Mononuclear cell (primary cell): ENCODE measurements around the gene CHCHD6. TPM values are rescaled to one million over a fixed set of nuclear protein-coding genes. Genes with fewer than 3 reads are reported as not detected.

Experiments
- H3K27me3 ChIP-seq: 2 replicates; pipeline ENCODE4 v1.6.0; 2011; ENCODE audit warnings: low read length, control low read depth; ENCODE audit not compliant: insufficient read depth
- H3K4me1 ChIP-seq: 2 replicates; pipeline ENCODE4 v1.5.1; 2011; ENCODE audit warnings: mild to moderate bottlenecking, low read length, control low read depth; ENCODE audit not compliant: insufficient read depth
- H3K4me3 ChIP-seq: 2 replicates; pipeline ENCODE4 v1.5.1; 2011; ENCODE audit warnings: mild to moderate bottlenecking, low read length, moderate library complexity
- H3K9me3 ChIP-seq: 2 replicates; pipeline ENCODE4 v1.5.1; 2011; ENCODE audit warnings: low read depth, mild to moderate bottlenecking, control low read depth, low read length
- total RNA-seq: library from RNA; depleted of rRNA; stranded (reverse); fragments of >200 nt; gene quantifications from one replicate; pipeline ENCODE4 v1.2.3, GENCODE V29; 2012

The CHCHD6 gene
- total RNA-seq, 1 donor = 3.4 TPM

DNA sequence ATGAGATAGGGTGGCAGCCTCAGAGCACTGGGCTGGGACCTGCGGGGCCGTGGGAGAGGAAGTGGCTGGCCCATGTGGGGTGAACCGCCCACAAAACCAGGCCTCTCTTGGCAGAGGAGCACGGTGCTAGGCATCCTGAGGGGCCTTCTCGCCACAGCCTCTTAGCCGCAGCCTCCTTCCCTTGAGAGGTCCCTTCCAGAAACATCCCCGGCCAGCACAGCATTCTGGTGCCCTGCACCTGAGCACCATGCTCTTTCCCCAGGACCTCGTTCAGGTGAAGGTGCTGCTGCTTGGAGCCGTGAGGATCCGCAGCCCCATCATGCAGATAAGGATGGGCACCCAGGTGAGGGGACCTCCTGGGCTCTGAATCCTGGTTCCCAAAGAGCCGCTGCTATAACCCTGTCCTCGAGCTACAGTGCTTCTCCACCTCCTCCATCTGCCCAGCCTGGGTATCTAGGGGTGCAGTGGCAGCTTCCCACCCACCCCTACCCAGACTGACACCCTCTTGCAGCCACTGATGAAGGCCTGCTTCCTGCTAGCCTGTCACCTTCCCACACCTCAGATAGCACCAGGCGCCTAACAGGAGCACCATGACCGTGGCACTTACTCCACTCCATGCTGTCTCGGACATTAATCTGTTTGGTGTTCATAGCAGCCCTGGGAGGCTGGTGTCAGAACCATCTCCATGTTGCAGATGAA lies 37.9 kb upstream of the CHCHD6 start:
- no peak overlapping the region for H3K4me3 ChIP-seq
- no peaks in the 10 kb centered on the region for H3K4me1 ChIP-seq
- H3K9me3 ChIP-seq = no peaks in the 10 kb centered on the region
- H3K27me3 ChIP-seq = no peaks in the 10 kb centered on the region

DNA sequence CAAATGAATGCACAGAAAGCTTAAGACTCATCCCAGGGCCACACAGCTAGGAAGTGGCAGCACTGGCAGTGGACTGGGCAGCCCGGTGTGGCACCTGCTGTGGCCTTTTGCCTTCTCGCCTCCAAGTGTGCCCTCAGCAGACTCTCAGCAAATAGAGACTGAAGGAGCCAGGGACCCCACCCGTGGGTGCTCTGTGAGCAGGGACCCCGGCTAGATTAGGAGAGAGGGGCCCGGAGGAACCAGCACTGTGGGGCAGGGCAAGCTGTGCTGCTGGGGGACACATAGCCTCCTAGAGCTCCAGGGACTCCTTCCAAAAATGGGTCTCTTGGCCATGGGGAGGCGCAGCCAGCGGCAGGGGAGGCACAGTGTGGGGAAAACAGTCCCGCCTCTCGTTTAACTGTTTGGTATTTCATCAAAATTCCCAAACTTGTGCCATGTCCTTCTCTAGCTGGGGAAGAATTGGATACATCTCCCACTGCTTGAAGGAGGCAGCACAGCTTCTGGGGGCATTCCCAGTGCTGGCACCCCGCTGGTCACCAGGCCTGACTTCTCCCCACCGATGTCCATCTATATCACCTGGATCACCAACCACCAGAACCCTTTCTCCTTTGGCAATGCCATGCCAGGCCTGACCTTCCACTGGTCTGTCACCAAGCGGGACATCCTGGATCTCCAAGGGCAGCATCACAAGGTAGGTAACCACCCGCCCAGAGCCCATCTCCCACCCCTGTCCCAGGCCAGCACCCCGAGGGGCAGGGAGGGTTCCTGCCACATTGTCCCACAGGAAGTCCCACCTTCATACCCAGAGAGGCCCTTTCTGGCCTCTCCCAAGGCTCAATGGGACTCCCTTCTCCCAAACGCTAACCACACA lies 37.1 kb upstream of the CHCHD6 start:
- Histone ChIP-seq H3K27me3 (no peaks in the 10 kb centered on the region), H3K9me3 (no peaks in the 10 kb centered on the region), H3K4me1 (no peaks in the 10 kb centered on the region), H3K4me3 (no peak overlapping the region)

DNA sequence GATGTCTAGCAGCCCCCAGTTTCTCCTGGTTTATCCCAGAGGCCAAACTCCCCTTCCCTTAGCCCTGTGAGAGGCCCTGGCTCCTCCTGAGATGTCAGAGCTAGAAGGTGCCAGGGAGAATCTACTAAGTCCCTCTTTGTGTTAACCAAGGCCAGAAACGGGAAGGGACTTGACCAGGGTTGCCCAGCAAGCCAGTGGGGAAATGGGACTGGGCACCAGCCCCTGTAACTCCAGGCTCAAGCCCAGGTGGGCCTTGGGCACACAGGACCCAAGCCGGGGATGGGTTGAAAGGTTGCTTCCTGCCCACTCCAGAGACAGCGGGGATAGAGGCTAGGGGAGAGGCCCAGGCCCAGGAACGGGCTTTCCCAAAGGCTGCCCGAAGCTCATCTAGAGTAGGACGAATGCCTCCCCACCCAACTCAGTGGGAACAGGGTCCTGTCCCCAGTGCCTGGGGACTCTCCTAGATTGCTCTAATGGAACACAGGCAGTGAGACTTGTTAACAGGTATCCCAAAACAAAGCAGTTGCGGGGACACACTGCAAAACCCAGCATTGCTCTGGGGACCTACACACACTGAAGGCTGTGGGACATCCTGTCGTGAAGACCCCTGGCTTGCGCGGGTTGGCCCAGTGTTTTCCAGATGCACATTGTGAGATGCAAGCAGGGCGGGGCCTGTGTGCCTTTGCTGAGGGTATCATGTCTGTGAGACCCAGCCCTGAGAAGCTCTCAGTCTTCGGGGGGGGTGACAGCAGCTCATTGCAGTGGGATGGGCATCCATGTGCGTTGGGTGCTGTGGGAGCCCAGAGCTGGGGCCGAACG lies 36.2 kb upstream of the CHCHD6 start:
- H3K9me3 ChIP-seq = no peaks in the 10 kb centered on the region
- H3K27me3 ChIP-seq = no peaks in the 10 kb centered on the region
- H3K4me1 ChIP-seq = no peaks in the 10 kb centered on the region
- no peak overlapping the region for H3K4me3 ChIP-seq

DNA sequence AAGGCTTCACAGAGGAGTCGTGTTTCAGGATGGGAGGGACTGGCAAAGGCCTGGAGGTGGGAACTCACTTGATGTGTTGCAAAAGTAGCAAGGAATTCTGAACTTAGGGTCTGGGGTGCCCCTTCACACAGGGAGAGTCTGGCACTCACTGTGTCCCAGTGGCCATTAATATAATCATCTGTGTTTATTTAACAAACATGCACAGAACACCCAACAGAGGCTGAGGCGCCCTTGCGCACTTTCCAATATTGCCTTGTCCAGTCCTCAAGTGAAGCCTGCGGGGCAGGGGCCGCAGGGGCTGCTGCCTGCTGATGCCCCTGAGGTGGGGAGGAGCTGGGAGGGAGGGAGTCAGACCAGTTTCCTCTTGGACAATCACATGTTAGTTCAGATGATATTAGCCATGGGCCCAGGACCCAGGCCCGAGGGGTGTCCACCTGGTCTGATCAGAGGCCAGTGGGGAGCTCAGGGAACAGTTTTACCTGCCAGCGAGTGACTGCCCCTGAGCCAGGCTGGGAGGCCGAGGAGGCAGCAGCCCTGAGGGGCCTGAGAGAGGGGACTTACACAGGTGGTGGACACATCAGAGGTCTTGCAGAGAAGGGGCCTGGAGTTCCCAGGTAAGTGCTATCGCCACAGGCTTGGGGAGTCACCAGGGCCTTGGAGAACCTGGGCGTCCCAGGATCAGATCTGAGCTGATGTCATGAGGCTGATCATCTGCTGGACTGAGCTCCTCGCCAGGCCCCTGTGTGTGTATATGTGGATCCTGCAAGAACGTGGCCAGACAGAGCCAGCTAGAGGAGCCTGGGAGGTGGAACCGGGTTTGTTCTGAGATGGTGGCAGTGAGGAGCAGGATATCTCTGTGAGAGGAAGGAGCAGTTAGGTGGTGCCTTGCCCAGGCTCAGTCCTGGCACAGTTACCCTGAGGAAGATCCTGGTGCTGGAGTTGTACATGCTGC lies 35.3 kb upstream of the CHCHD6 start:
- Histone ChIP-seq H3K27me3 (no peaks in the 10 kb centered on the region), H3K4me1 (no peaks in the 10 kb centered on the region), H3K4me3 (no peak overlapping the region), H3K9me3 (peaks cover 4% of the 10 kb centered on the region)

DNA sequence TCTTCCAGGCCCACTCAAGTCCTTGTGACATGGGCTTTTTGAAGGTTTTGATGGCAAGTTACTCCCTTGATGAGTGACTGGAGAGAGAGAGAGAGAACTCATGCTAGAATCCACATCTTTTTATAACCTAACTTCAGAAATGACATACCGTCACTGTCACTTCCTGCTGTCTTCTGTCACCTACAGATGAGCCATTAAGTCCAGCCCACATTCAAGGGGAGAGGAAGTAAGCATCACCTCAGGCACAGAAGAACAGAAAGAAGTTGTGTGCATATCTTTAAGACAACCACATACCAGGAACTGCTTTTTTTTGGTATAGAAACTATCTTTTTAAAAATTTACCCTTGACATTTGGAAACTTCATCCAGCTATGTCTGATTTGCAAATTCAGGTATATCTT lies 32.5 kb upstream of the CHCHD6 start:
- H3K4me3 ChIP-seq = no peak overlapping the region

DNA sequence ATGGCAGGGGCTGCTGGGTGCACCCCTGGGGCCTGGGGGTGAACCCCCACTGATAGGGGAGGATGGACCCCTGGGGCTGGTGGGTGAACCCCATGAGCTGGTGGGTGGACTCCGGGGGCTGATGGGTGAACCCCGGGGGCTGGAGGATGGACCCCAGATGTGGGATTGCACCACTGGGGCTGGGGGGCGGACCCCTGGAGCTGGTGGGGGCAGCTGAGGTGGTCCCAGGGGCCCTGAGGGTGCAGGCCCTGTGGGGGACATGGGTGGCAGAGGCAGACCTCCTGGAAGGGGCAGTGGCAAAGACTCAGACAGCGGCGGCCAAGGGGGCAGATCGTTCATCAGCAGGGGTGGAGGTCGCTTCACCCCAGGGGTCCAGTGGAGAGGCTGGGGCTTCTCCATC lies 31.7 kb upstream of the CHCHD6 start:
- H3K4me3 ChIP-seq = no peak overlapping the region
- peaks cover 8% of the 10 kb centered on the region for H3K9me3 ChIP-seq
- no peaks in the 10 kb centered on the region for H3K27me3 ChIP-seq

More for the DNA sequence above, 32.5 kb upstream of the CHCHD6 start:
- Histone ChIP-seq H3K4me1 (no peaks in the 10 kb centered on the region), H3K9me3 (peaks cover 8% of the 10 kb centered on the region), H3K27me3 (no peaks in the 10 kb centered on the region)

DNA sequence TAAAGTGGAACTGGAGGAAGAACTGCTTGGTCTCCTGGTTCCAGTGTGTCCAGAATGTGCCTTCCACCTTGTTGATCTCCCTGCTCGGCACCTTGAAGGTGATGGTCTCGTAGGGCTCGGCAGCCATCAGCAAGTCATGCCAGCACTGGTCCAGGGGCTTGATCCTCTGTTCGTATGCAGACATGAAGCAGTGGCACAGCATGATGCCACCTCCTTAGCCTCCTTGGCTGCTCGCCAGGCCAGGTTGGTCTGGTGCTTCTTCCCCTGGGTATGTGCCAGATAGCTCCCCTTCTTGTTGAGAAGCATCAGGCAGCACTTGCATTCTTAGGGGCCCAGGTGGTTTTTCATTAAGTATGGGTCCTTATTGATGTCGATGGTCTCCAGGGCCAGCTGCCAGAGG lies 31.3 kb upstream of the CHCHD6 start:
- Histone ChIP-seq H3K27me3 (no peaks in the 10 kb centered on the region), H3K9me3 (peaks cover 8% of the 10 kb centered on the region), H3K4me3 (no peak overlapping the region), H3K4me1 (no peaks in the 10 kb centered on the region)

More for the DNA sequence above, 31.7 kb upstream of the CHCHD6 start:
- no peaks in the 10 kb centered on the region for H3K4me1 ChIP-seq

DNA sequence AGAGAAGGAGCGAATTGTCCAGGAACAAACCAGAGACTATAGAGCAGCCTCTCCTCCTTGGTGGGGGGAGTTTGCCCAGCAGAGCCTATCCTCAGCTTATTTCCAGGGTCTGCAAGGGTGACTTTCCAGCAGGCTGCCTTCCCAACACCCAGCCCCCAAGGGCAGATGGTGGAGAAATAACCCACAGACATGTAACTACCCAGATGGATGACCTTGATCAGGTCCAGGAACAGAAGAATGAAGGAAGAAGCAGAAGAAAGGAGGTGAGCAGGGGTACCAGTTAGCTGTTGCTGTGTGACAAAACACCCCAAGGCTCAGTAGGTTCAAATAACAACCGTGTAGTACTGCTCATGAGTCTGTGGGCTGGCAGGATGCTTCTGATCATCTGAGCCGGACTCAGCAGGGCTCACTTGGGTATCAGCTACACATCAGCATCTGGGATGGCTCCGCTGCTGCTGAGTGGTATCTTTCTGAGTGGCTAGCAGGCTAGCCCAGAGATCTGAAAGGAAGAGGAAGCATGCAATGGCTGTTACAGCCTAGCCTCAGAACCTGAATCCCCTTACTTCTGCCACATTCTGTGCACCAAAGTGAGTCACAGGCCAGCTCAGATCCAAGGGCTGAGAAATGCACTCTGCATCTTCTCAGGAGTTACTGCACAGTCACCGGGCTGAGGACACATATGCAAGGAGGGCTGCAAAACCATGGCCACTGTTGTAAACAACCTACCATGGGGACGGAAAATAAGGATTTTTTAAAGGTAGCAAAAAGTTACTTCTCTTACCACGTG lies 26.9 kb upstream of the CHCHD6 start:
- H3K4me1 ChIP-seq = peaks cover 7% of the 10 kb centered on the region
- no peaks in the 10 kb centered on the region for H3K27me3 ChIP-seq
- peaks cover 8% of the 10 kb centered on the region for H3K9me3 ChIP-seq
- H3K4me3 ChIP-seq = no peak overlapping the region

DNA sequence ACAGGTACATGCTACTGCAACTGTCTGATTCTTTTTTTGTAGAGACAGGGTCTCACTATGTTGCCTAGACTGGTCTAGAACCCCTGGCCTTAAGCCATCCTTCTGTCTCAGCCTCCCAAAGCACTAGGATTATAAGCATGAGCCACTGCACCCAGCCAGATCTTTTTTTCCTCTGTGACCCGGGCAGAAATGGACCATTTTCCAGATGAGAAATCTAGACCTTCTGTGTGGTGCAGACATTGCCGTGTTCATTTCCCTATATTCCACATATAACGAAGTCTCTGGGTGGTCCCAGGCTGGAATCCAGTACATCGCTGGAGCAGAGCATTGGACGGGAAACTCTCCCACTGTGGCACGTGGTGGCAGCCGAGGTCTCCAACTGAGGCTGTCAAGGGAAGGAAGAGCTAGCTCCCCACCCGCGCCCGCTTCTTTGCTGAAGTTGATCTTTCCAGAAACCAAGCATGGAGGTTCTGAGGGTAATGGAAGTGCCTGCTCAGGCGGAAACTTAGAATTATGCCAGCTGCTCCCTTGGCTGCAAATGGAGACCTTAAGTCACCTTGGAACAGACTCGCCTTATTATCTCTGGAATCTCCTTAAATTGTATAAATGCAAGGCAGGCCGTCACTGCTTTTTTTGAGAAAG lies 26.1 kb upstream of the CHCHD6 start:
- Histone ChIP-seq H3K4me1 (peaks cover 7% of the 10 kb centered on the region), H3K9me3 (peaks cover 8% of the 10 kb centered on the region), H3K4me3 (no peak overlapping the region), H3K27me3 (no peaks in the 10 kb centered on the region)

DNA sequence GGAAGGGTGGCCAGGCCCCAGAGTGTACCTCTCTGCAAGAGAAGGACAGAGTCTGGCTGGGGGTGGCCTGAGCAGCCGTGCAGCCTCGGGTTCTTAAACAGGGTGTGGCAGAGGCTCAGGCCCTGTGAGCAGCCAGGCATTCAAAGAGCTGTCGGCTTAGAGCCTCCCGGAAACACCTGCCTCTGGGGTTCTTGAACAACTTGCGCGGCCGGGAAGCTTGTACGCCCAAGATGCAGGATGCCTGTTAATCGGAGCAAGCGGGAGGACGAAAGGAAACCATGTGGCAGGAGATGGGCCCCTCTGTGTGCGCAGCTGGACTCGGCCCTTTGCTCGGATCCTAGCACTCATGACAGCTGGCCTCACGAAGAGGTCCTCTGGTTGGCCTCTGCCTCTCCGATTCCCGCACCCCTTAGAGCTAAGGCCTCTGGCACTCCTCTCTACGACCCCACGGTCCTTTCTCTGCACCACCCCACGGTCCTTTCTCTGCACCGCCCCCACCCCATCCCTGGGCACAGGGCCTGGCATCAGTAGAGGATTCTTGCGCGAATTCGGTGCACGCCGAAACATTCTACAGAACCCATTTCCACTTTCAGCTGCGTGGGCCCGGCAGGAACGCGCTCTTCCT lies 25.2 kb upstream of the CHCHD6 start:
- no peaks in the 10 kb centered on the region for H3K27me3 ChIP-seq
- no peak overlapping the region for H3K4me3 ChIP-seq
- peaks cover 7% of the 10 kb centered on the region for H3K4me1 ChIP-seq

DNA sequence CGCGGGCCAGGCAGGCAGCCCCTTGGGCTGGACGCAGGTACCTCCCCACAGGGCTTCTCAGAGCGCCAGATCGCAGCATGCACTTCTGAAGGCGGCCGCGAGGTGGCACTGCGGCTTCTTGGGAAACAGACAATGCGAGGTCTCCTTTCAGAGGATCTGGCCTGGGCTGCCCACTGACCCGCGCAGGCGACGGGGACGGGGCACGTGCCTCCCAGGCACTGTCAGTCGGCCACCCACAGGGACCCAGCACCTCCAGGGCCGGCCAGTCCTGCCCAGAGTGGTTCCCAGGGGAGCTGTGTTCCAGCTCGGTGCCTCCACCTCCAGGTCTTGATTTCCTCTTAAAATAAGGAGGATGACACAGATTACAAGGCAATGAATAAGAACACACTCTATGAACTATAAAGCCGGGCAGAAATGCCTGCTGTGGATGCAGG lies 24.7 kb upstream of the CHCHD6 start:
- Histone ChIP-seq H3K9me3 (no peaks in the 10 kb centered on the region), H3K27me3 (no peaks in the 10 kb centered on the region), H3K4me3 (no peak overlapping the region)

More for the DNA sequence above, 25.2 kb upstream of the CHCHD6 start:
- peaks cover 4% of the 10 kb centered on the region for H3K9me3 ChIP-seq

DNA sequence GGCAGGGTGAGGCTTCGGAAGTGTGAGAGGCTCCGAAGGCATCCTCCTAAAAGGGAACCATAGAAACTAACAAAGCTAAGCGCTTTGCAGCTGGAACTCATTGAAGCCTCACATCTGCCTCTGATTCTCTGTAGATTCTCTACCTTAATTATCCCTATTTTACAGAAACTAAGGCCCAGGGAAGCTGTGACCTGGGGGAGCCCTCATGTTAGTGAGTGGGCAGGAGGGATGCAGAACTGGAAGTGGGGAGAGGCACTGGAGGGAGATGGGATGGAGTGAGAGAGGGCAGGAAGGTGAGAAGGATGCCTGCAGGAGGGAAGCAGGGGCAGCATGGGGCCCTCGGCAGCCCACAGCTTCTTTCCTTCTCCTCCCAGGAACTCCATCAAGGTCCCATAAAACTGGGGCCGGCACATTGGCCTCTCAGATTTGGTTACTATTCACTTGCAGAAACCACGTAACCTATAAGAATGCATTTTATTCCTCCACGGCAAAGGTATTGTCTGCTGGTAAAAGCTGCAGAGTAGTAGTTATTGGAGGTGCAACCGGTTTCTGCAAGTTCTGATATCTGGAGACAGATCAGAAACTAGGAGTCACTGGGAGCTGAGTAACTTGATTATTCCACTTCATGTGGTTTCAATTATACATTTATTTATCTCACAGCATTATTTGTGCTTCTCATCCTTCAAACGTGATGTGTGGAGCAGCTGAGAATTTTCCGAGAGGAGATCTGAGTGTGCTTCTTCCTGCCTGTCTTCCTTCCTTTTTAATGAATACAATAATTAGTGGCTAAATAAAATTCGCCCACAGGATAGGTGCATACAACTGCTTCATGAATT lies 24.0 kb upstream of the CHCHD6 start:
- no peaks in the 10 kb centered on the region for H3K27me3 ChIP-seq
- H3K9me3 ChIP-seq = no peaks in the 10 kb centered on the region
- H3K4me1 ChIP-seq = peaks cover 7% of the 10 kb centered on the region
- no peak overlapping the region for H3K4me3 ChIP-seq

More for the DNA sequence above, 24.7 kb upstream of the CHCHD6 start:
- peaks cover 7% of the 10 kb centered on the region for H3K4me1 ChIP-seq
